ENCODE measurements around the gene KCNE3.

The KCNE3 gene

DNA sequence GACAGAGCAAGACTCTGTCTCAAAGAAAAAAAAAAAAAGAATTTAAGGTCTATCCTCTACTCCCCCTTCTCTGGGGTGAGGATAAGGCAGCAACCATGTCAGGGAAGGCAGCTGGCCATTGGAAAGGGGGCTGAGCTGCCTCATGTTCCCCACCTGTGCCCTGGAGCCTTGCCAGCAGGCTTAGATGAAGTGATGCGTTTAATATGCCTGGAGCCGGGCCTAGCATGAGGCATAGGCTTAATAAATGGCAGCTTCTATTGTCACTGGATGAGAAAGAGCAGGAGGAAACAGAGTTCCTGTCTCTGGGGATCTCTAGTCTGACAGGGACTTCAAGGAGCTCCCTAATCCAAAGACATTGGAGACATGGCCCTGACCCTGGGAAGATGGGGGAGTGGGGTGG is 3.2 kb upstream of the KCNE3 start:
- TF ChIP-seq, protein P1, sequence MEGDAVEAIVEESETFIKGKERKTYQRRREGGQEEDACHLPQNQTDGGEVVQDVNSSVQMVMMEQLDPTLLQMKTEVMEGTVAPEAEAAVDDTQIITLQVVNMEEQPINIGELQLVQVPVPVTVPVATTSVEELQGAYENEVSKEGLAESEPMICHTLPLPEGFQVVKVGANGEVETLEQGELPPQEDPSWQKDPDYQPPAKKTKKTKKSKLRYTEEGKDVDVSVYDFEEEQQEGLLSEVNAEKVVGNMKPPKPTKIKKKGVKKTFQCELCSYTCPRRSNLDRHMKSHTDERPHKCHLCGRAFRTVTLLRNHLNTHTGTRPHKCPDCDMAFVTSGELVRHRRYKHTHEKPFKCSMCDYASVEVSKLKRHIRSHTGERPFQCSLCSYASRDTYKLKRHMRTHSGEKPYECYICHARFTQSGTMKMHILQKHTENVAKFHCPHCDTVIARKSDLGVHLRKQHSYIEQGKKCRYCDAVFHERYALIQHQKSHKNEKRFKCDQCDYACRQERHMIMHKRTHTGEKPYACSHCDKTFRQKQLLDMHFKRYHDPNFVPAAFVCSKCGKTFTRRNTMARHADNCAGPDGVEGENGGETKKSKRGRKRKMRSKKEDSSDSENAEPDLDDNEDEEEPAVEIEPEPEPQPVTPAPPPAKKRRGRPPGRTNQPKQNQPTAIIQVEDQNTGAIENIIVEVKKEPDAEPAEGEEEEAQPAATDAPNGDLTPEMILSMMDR (IDR thresholded peaks at IDR 0.05; ENCODE audit: low read depth, low read length, missing control alignments) = no peak
- Histone ChIP-seq H3K27ac (no peak overlapping the region), H3K36me3 (replicated peaks) (no peaks in the 10 kb centered on the region), H3K27me3 (replicated peaks) (no peaks in the 10 kb centered on the region), H3K4me3 (ENCODE audit: low read depth, low read length) (no peak overlapping the region)
- in situ Hi-C loops (cut with HindIII; ENCODE audit: low pct_ligation_motif_present, low sequenced_read_pairs) = loop anchor here (25.0 kb wide), 1 partner anchor 92 kb away; no protein-coding TSS in a partner anchor
- no peak for DNase-seq

DNA sequence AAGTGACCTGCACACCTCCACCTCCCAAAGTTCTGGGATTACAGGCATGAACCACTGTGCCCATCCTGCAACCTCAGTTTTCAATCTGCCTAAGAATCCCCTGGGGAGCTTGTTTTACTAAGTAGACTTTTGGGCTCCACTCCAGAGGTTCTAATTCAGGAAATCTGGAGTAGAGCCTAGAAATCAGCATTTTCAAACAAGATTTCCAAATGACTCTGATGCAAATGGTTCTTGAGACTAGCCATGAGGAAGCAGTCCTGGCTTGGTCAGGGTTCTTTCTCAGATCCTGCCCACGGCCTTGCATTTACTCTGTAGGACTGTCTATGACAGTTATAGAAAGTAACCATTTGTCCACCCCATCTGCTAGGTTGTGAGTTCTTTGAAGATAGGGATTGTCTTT is 1.6 kb upstream of the KCNE3 start:
- Histone ChIP-seq H3K27ac (no peak overlapping the region), H3K4me3 (ENCODE audit: low read depth, low read length) (no peak overlapping the region), H3K27me3 (replicated peaks) (no peaks in the 10 kb centered on the region), H3K36me3 (replicated peaks) (no peaks in the 10 kb centered on the region)
- in situ Hi-C loops (cut with HindIII; ENCODE audit: low pct_ligation_motif_present, low sequenced_read_pairs) = loop anchor here (25.0 kb wide), 1 partner anchor 93 kb away; no protein-coding TSS in a partner anchor
- DNase-seq = no peak
- TF ChIP-seq, protein P1 (IDR thresholded peaks at IDR 0.05; ENCODE audit: low read depth, low read length, missing control alignments) = no peak

DNA sequence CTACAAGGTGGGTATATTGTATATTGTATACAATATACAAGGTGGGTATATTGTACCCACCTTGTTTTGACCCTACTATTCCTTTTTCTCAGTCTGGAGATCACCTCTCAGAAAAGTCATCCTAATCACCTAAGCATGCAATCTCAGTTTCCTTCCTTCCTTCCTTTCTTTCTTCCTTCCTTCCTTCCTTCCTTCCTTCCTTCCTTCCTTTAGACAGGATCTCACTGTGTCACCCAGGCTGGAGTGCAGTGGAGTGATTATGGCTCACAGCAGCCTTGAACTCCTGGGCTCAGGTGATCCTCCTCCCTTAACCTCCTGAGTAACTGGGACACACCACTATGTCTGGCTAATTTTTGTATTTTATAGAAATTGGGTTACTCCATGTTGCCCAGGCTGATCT is 1.2 kb upstream of the KCNE3 start:
- no peak overlapping the region for H3K4me3 ChIP-seq (ENCODE audit: low read depth, low read length)
- TF ChIP-seq, protein P1 (IDR thresholded peaks at IDR 0.05; ENCODE audit: low read depth, low read length, missing control alignments) = no peak
- no peak for DNase-seq
- in situ Hi-C loops (cut with HindIII; ENCODE audit: low pct_ligation_motif_present, low sequenced_read_pairs) = loop anchor here (25.0 kb wide), 1 partner anchor 94 kb away; no protein-coding TSS in a partner anchor
- no peak overlapping the region for H3K27ac ChIP-seq
- H3K36me3 ChIP-seq (replicated peaks) = no peaks in the 10 kb centered on the region
- no peaks in the 10 kb centered on the region for H3K27me3 ChIP-seq (replicated peaks)

DNA sequence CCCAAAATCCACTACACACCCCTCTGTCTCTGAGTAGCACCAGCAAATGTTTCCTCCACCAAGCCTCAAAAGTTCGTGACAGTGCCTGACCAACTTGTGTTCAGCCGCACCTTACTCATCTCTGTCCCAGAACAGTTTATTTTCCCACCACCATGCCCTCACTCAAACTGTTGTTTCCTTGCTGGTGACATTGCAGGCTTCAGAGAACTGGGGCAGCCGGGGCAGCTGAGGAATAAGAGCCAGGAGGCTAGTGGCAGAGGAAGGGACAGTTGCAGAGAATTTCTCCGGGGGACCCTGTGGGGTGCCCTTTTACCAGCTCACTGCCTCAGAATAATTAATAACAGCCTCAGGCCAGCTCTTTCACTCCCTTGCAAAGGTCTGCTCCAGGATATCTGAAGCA is 709 bp upstream of the KCNE3 start:
- Histone ChIP-seq H3K27ac (no peak overlapping the region), H3K27me3 (replicated peaks) (no peaks in the 10 kb centered on the region), H3K4me3 (ENCODE audit: low read depth, low read length) (no peak overlapping the region), H3K36me3 (replicated peaks) (no peaks in the 10 kb centered on the region)
- TF ChIP-seq, protein P1 (IDR thresholded peaks at IDR 0.05; ENCODE audit: low read depth, low read length, missing control alignments) = no peak
- in situ Hi-C loops (cut with HindIII; ENCODE audit: low pct_ligation_motif_present, low sequenced_read_pairs) = loop anchor here (25.0 kb wide), 1 partner anchor 94 kb away; no protein-coding TSS in a partner anchor
- DNase-seq = no peak

DNA sequence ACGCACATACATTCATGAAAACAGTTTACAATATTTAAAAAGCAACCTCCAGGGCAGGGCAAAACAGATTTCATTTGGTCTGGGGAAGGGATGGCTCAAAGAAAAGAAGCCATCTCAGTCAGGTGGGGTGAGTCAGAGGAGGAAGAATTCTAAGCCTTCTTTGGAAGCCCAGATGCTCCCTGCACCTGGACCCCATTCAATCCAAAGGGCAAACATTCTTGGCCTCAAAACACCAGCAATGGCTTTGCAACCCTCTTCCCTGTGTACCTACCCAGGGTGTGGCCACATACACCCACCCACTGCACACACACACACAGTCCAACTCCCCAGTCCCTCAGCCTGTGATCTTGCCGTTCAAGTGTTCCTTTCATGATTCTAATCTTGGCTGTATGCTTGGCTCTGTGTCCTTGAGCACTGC is 2.0 kb downstream of the KCNE3 start:
- Histone ChIP-seq H3K27me3 (replicated peaks) (no peaks in the 10 kb centered on the region), H3K27ac (no peak overlapping the region), H3K36me3 (replicated peaks) (no peaks in the 10 kb centered on the region), H3K4me3 (ENCODE audit: low read depth, low read length) (no peak overlapping the region)
- TF ChIP-seq, protein P1 (IDR thresholded peaks at IDR 0.05; ENCODE audit: low read depth, low read length, missing control alignments) = no peak
- in situ Hi-C loops (cut with HindIII; ENCODE audit: low pct_ligation_motif_present, low sequenced_read_pairs) = loop anchor here (25.0 kb wide), 1 partner anchor 97 kb away; no protein-coding TSS in a partner anchor
- no peak for DNase-seq

DNA sequence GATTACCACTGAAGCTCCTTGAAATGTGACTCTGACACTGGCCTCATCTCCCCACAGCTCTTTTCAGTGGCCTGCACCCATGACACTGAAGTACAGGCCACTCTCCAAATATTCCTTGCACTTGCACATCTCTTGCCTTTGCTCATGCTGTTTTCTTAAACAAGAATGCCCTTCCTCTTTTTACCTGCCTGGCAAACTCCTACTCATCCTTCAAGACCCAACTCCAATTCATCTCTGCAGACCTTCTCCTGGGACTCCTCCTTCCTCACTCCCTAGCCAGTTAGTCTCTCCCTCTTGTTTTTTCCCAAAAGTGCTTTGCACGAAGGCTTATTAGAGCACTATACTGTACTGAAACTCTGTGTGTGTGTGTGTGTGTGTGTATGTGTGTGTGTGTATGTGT is 2.6 kb downstream of the KCNE3 start:
- H3K27ac ChIP-seq = no peak overlapping the region
- no peaks in the 10 kb centered on the region for H3K36me3 ChIP-seq (replicated peaks)
- DNase-seq = no peak
- H3K4me3 ChIP-seq (ENCODE audit: low read depth, low read length) = no peak overlapping the region
- H3K27me3 ChIP-seq (replicated peaks) = no peaks in the 10 kb centered on the region
- in situ Hi-C loops (cut with HindIII; ENCODE audit: low pct_ligation_motif_present, low sequenced_read_pairs) = loop anchor here (25.0 kb wide), 1 partner anchor 98 kb away; no protein-coding TSS in a partner anchor
- TF ChIP-seq, protein P1 (IDR thresholded peaks at IDR 0.05; ENCODE audit: low read depth, low read length, missing control alignments) = no peak
